Stimulated activated CD4-positive, alpha-beta T cell treated with anti-CD3 and anti-CD28 coated beads, Interleukin-1b, Interleukin-23, amount 100 ng/mL, for 4 hours (primary cell): ENCODE data around the gene MORN5.

ENCODE experiments used
- DNase-seq, 2 donors: peaks; one replicate each; pipeline ENCODE4 v3.0.0-alpha.2; 2020; ENCODE audit warnings: low read depth in 2 of 2

The MORN5 gene

GRCh38 chr9:122232796-122233306, 73.1 kb downstream of the MORN5 start:
- DNase-seq, result no peak

GRCh38 chr9:122234022-122234748, 74.5 kb downstream of the MORN5 start:
- DNase-seq, result no peak

- no peak for DNase-seq
Observed at GRCh38 chr9:122236681-122237080, 77.0 kb downstream of the MORN5 start.

- no peak for DNase-seq
Observed at GRCh38 chr9:122239722-122240121, 80.0 kb downstream of the MORN5 start.

GRCh38 chr9:122244349-122244748, 84.6 kb downstream of the MORN5 start:
- no peak for DNase-seq

GRCh38 chr9:122246666-122247065, 87.0 kb downstream of the MORN5 start:
- no peak for DNase-seq

- DNase-seq, result no peak
Observed at GRCh38 chr9:122248448-122248865, 88.7 kb downstream of the MORN5 start.
